HG02973 (cell line): Measurements from ENCODE around the gene MYH9.
"Not testable (repeated sequence)": the region's sequence is repeated elsewhere in the genome, so short reads cannot be mapped to it uniquely, and the experiment has no call there.

Experiments used
- ATAC-seq: cut with Tn5 transposase; IDR thresholded peaks from one replicate; pipeline ENCODE4 v1.9.1; 2021; ENCODE audit warnings: moderate library complexity; ENCODE audit not compliant: unreplicated experiment

MYH9 gene

DNA sequence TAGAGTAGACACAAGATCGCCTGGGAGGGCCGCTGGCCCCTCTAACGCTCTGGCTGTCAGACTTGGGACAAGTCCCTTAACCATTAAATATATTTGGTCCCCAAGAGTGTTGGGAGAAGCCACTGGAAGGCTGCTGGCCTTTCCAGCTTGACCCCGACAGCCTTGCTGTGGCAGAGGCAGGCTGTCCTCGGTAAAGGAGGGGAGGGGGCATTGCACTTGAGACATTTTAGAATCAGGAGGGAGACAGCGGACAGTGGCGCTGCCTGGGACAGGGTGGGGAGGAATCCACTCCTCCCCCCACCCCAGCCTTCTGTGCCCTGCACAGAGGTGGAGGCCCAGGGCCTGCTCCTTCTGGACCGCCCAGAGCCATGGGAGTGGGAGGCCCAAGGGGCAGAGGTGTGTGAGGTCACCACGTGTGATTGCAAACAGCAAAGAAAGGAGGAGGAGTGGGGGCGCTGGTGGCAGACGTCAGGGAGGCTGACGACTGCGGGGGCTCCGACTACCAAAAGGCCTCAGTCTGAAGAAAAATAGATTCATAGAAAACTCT, 105.9 kb downstream of the MYH9 start:
- ATAC-seq = no peak

DNA sequence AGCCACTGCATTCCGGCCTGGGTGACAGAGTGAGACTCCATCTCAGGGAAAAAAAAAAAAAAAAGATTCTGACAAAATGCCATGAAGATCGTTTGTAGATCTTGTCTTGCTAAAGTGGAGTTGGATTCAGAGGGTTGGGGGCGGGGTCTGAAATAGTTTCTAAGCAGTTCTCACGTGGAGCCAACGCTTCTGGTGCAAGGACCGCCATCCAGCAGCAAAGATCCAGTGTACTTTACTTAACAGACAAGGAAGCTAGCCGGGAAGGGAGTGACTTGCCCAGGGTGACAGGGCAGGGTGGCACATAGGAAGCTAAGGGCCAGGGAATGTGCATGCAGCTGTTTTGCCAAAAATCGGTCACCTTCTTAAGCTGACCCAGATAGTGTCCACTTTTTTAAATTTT, 107.4 kb downstream of the MYH9 start:
- no peak for ATAC-seq

DNA sequence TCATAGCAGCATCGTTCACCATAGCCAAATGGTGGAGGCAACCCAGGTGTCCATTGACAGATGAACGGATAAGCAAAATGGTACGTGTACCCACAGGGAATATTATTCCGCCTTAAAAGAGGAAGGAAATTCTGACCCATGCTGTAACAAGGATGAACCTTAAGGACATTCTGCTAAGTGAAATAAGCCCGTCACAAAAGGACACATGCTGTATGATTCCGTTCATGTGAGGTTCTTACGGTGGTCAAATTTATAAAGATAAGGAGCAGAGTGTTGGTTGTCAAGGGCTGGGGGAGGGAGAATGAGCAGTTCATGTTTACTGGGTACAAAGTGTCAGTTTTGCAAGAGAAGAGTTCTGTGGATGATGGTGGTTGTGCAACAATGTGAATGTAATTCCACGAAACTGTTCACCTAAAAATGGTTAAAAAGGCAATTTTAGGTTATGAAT, 108.5 kb downstream of the MYH9 start:
- ATAC-seq = no peak

DNA sequence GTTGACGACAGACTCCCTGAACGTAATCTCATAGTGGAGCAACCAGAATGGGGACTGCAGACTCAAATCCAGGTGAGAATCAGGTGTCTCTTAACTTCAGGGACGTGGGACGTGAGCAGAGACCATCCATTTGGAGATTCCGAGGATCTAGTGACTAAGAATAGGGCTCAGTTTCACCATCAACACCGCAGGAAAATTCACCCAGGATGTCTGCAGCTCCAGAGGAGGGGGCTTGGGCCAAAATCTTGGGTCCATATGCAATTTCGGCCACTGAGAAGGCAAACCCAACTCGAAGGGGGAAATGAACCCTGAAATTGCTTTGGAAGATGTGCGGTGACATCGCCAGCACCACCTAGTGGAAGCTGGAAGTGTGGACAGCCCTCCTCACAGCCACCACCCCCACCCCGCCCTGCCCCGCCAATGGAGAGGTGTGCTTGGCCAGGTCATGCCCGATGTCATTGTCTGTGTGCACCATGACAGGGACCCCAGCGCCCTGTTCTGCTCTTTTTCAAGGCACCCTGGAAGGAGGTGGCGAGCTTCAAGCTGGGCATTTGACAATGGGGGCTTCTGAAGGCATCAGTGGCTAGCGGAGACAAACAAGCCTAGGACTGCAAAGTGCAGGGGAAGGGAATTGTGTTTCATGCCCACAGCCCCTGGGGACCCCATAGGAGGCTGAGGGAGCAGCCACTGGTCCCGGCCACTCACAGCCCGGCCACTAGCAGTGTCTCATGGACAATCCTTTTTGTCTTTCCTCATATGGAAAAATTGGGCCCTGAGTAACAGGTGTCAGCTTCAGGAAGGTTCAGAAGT, 110.1 kb downstream of the MYH9 start:
- ATAC-seq = no peak

DNA sequence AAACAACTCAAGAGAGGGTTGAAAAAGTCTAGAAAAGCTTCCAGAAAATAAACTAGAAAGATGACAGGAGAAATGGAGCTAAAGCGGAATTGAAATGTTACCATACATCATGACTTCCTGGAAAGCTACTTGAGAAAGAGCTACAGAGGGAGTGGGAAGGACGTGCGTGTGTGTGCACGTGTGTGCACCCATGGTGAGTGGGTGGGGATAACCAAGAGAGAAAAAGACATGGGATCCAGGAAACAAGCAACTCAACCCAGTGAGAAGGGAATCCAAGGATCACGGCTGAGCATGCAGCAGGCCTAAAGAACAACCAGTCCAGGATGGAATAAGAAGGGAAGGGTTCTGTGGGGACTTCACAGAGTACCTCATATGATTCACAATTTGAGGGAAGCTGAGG, 113.2 kb downstream of the MYH9 start:
- ATAC-seq = no peak

DNA sequence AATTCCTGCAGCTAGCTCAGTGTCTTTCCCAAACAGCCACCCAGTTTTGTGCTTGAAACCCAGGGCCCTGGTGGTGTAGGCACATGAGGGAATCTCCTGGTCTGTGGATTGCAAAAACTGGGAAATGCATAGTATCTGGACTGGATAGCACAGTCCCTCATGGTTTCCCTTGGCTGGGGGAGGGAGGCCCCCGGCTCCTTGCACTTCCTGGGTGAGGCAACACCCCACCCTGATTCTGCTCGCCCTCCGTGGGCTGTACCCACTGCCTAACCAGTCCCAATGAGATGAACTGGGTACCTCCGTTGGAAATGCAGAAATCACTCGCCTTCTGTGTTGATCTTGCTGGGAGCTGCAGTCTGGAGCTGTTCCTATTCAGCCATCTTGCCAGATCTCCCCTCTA, 115.8 kb downstream of the MYH9 start:
- ATAC-seq = not testable (repeated sequence)

DNA sequence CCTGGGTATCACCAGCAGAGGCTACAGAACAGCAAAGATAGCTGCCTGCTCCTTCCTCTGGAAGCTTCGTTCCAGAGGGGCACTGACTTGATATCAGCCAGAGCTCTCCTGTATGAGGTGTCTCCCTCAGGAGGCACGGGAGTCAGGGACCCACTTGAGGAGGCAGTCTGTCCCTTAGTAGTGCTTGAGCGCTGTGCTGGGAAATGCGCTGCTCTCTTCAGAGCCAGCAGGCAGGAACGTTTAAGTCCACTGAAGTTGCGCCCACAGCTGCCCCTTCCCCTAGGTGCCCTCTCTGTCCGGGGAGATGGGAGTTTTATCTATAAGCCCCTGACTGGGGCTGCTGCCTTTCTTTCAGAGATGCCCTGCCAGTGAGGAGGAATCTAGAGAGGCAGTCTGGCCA, 116.5 kb downstream of the MYH9 start:
- not testable (repeated sequence) for ATAC-seq

DNA sequence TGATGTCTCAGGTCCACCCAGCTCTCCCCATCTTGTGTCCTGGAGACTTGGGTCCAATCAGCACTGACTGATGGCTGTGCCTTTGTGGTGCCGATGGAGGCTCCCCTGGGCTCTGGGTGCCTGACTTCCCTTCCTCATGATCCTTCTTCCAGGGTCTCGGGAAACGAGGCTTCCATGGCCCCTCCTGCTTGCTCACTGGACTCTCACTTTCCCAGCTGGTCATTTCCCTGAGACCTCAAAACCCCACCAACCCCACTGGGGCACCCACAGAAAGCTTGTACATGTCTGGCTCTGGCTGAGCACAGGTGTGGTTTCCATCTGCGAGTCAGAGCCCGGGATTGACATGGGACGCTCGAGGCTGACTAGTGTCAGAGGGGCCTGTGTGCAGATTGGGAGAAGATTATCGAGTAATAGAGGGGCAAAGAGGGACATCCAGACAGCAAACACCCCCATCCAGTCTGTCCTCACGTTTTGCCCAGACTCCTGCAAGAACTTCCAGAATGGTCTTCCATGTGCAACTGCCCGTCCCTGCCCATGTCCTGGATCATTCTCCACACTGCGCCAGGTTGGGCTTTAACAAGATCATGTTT, 119.8 kb downstream of the MYH9 start:
- ATAC-seq = no peak

DNA sequence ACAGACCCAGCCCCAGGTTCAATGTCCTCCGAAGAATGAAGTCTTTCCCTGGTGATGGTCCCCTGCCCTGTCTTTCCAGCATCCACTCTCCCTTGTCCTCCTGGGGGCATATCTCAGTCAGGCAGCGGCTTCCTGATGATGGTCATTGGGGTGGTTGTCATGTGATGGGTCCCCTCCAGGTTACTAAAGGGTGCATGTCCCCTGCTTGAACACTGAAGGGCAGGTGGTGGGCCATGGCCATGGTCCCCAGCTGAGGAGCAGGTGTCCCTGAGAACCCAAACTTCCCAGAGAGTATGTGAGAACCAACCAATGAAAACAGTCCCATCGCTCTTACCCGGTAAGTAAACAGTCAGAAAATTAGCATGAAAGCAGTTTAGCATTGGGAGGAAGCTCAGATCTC, 120.7 kb downstream of the MYH9 start:
- no peak for ATAC-seq

DNA sequence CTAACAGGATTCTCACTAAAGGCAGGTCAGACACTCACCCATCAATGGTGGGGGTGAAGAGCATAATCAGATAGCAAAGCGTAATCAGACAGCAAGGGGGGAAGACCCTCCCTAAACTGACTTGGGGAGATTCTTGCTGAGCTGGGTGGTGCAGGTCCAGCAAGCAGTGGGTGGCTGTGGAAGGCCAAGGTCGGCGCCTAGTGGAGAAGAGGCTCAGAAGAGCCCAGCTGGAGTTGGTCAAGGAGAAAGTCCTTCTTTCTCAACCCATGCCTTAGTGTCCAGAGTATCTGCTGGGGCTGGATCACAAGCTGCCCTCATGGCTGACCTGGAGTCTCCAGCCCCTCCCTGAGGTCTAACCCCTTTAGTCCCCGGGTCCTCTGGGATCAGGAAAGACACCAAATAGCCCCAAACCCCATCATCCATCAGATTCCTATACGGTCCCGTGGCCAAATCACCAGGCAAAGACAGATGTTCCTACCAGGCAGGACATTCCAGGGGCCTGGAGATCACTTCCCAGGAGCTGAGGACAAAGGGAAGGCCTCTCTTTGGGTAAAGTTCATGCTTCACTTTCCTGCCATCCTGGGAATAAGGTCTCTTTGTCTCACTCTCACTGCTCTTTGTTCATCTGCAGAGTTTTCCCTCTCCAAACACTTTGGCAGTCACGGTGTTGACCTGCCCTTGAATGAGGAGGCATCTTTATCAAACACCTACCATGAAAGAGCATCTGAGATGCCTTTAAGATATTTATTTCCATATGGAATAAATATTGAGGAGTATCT, 123.7 kb downstream of the MYH9 start:
- not testable (repeated sequence) for ATAC-seq

DNA sequence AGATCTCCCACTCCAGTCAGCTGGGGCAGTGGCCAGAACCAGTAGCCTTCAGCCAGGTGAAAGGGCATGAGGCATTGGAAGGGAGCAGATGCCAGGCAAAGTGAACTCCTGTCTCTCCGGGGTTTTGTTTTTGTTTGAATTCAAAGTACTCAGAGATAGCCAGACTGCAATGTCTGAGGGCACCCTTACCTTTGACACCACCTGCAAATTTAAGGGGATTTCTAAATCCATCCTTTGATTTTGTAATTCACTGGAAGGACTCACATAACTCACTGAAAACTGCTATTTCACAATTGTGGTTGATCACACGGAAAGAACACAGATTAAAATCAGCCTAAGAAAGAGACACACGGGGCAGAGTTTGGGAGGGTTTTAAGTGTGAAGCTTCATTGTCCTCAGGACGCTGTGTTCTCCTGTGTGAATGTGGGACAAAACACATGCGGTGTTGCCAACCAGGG, 124.5 kb downstream of the MYH9 start:
- not testable (repeated sequence) for ATAC-seq

DNA sequence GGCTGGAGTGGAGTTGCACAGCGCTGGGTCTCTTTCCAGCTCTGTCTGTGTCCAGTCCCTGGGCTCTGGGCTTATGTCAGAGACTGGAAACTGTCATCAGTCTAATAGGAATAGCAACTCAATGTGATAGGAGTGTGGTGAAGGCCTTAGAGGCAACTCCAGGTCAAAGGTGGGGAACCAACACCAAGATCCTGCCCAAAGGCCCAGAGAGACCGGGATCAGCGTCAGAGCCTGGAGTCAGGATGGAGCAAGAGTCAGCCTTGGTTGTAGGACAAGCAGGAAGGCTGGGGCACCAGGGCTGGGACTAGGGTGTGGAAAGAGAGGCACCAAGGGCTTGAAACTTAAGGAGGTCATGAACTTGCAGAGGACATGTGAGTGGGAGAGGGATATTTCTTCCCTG, 125.5 kb downstream of the MYH9 start:
- ATAC-seq = not testable (repeated sequence)

DNA sequence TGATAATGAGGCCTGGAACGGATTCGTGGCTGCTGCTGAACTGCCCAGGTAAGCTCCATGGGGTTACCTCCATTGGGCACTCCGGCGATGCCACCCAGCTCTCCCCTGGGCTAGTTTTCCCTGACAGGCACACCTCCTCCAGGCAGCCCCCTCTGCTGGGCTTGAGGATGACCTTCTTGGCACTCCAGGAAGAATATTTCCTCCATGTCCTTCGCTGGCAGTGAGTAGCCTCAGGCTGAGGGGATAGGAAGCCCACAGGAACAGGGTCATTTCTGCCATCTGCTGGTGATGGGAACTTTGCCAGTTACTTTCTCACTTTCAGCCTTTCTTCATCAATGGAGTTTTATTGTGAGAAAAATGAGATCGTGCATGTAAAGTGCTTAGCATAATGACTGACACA, 126.1 kb downstream of the MYH9 start:
- not testable (repeated sequence) for ATAC-seq

DNA sequence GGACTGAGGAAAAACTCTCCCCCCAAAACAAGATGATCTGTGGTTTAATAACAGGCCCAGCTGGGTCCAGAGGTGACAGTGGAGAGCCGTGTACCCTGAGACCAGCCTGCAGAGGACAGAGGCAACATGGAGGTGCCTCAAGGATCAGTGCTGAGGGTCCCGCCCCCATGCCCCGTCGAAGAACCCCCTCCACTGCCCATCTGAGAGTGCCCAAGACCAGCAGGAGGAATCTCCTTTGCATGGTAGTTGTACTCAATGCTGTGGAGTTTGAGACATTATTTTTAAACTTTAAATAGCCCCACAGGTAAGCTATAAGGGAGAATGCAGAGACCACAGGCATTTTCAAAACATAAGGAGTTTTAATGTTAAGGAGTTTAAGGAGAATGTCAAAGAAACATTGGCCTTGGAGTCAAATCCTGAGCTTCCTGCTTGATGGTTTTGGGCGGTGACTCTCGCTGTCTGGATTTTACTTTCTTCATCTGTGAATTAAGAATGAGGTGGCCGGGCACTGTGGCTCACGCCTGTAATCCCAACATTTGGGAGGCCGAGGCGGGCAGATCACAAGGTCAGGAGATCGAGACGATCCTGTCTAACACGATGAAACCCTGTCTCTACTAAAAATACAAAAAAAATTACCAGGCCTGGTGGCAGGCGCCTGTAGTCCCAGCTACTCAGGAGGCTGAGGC, 128.0 kb downstream of the MYH9 start:
- ATAC-seq = no peak

DNA sequence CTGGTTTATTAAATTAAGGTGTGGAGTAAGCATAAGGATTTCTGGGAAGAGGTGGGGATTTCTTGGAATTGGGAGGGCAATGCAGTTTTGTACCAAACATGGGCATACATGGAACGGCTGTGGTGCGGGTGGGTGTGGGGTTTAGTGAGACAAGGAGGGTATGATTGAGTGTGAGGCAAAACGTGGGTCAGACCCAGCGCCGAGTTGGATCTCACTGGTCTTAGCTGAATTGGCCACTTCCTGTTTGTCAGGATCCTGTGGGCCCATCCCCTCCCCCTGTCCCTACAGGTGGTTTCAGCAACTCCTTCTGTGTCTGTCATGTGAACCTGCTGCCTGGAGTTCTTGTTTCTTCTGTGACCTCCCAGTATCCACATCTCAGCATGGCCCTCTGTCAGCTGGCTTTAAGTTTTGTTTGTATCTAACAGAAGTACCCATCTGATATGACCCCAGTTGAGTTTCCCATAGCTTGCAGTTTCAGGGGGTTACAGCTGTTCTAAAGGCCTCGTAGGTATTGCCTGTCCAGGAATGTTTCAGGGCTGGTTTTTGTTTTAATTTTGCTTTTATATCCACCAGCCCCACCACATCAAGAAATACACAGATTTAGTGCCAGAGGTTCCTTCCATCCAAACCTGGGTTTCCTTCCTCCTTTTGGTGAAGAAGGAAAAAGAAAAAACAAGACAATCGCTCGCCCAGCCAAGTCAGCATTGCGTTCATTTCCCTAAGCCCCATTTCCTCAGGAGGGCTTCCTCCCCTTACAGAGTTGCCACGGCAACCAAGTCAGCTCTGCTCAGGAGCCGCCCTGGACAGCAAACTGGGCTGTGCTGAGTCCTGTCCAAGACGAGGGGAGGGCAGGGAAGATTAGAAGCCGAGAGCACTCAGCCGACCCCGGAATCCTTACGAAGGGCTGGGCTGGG, 128.8 kb downstream of the MYH9 start:
- ATAC-seq = no peak

DNA sequence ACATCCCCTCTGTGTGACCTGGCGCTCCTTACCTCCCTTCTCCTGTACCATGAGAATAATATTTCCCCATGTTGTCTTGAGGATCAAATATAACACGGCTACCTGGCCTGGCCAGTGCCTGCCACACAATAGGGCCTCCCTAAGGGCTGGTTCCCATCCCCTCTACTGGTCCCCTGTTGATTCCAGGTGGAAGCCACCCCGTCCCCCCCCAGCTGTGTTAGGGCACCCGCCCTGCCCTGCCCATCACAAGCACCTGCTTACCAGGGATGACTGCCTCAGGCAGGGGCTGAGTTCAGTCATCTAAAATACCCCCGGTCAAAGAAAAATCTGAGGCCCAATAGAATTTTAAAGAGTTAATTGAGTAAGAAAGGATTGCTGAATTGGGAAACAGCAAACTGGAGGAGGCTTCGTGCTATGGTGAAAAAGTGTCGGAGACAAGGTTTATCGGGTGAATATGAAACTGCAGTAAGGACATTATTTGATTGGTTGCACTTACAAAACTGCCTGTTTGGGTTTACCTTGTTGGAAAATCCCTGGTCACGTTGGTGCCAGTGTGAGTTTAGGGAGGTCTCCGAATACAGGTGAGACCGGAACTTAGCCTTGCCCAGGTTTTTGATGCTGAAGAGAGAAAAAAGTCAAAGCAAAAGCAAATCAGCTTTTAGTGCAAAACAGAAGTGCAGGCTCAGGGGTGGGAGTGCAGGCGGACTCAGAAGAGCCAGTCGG, 129.7 kb downstream of the MYH9 start:
- ATAC-seq = no peak

DNA sequence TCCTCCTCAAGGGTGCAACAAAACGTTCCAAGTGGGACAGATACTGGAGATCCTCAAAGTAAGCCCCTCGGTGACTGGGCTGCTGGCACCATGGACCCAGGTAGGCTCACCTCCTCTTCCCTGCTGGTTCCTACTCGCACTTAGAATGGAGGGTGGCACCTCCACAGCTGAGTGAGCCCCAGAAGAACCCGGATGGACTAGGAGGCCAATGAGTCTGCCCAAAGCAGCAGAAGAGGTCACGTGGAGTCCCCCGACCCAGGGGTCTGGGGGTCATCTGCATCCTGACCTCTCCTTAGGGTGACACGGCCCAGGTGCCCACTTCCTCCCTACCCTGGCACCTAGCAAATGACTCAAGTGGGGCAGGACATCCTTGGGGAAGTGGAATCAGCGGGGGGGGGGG, 130.5 kb downstream of the MYH9 start:
- ATAC-seq = no peak

DNA sequence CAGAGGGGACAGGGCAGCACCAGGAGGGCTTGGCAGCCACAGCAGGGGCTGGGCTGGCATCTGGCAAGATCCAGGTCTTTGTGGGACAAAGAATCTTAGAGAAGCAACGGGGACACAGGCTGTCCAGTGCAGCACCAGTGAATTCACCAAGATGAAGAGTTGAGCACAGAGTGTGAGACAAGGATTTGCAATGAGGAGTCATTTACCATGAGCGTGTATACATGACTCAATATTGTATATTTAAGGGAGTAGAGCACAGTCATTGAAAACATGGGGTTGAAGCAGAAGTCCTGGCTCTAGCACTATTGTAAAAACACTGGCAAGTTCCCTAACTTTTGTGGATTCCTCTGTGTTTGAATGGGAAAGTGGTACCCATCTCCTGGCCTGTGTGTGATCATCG, 131.3 kb downstream of the MYH9 start:
- no peak for ATAC-seq

DNA sequence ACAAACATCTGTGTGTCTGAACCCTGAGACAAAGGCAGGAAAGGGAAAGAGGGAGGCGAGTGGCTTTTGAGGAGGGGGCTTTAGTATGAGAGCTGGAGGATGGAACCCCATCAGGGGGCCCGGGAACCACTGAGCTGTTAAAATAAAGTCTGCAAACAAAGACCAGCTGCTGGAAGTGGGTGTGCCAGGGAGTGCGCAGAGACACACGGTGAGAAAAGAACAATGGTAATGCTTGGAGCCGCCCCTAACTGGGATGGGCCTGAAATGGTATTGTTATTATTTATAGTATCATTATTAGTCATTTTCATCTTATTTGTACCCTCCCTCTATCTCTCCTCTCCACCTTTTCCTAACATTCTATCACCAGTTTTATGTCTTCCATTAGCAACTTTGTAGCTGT, 132.2 kb downstream of the MYH9 start:
- ATAC-seq = not testable (repeated sequence)
